Nephron (organoid): ENCODE results near the gene TIMELESS.

Experiments used
- H3K27ac Mint-ChIP-seq, 3 experiments: 2 replicates each; pipeline ENCODE4 v1.8.0; 2020; ENCODE audit warnings: mixed read lengths in 3 of 3, mild to moderate bottlenecking in 2 of 3, moderate library complexity in 1 of 3
- H3K27me3 Mint-ChIP-seq: 2 replicates; pipeline ENCODE4 v1.8.0; 2021; ENCODE audit warnings: low read depth, mild to moderate bottlenecking, moderate library complexity, mixed read lengths
- H3K36me3 Mint-ChIP-seq: 2 replicates; pipeline ENCODE4 v1.8.0; 2020; ENCODE audit warnings: low read depth, mixed read lengths
- H3K4me1 Mint-ChIP-seq: 2 replicates; pipeline ENCODE4 v1.8.0; 2020; ENCODE audit warnings: mixed read lengths
- H3K4me3 Mint-ChIP-seq, 3 experiments: 2 replicates each; pipeline ENCODE4 v1.8.0; 2020; ENCODE audit warnings: mild to moderate bottlenecking in 3 of 3, mixed read lengths in 3 of 3, moderate library complexity in 2 of 3
- H3K9me3 Mint-ChIP-seq: 2 replicates; pipeline ENCODE4 v1.8.0; 2020; ENCODE audit warnings: mixed read lengths
- TF ChIP-seq, protein P1 (sequence below), 3 experiments: fragments of 200-600 bp; sonication (generic); IDR thresholded peaks; one replicate each; pipeline ENCODE4 v1.5.0; 2021; ENCODE audit warnings: antibody characterized with exemption in 3 of 3; ENCODE audit not compliant: unreplicated experiment in 3 of 3

TIMELESS gene

DNA sequence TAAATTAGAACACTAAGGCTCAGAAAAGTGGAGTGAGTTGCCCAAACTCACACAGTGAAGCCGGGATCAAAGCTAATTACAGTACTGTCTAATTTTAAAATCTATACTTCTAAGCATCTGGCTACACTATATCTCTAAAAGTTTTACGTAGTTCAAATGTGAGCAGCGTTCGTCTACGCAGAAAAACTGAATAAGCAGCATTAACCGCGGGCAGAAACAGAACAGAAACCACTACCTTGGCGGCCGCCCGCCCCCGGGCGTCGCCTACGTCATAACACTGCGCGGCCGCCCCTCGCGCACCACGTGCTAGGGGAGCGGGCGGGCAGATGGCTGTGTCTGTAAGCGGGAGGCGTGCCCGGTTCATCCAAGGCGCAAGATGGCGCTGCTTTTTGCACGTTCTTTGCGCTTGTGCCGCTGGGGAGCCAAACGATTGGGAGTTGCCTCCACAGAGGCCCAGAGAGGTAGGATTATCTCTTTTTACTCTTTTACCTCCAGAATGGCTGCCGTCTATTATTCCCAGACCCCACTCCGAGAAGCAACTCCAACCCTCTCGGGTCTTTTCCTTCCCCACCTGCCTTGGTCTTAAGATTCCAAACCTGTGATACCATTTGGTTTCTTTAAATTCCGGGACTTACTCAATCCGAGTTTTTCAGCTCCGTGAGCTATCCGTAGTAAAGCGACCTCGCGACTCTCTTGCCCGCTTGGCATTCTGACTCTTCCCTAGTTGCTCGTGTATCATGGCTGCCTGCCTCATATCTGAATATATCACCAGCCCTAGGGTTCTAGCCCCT lies 19.2 kb upstream of the TIMELESS start, which contains the start of gene SPRYD4:
Gene SPRYD4 (plus strand): TSS at position 363 of the 791 bp plus-strand sequence. CDS start 14 bp downstream, at position 377.
- peak within 1 kb of the TSS; percentile 91 to 98 (median 96) for H3K4me3 Mint-ChIP-seq
- no peaks in the 10 kb centered on the region for H3K36me3 Mint-ChIP-seq
- TF ChIP-seq, protein P1, sequence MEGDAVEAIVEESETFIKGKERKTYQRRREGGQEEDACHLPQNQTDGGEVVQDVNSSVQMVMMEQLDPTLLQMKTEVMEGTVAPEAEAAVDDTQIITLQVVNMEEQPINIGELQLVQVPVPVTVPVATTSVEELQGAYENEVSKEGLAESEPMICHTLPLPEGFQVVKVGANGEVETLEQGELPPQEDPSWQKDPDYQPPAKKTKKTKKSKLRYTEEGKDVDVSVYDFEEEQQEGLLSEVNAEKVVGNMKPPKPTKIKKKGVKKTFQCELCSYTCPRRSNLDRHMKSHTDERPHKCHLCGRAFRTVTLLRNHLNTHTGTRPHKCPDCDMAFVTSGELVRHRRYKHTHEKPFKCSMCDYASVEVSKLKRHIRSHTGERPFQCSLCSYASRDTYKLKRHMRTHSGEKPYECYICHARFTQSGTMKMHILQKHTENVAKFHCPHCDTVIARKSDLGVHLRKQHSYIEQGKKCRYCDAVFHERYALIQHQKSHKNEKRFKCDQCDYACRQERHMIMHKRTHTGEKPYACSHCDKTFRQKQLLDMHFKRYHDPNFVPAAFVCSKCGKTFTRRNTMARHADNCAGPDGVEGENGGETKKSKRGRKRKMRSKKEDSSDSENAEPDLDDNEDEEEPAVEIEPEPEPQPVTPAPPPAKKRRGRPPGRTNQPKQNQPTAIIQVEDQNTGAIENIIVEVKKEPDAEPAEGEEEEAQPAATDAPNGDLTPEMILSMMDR (IDR thresholded peaks at IDR 0.05; ENCODE audit: unreplicated experiment in 3 of 3): no peak
- peaks cover 11% of the 10 kb centered on the region for H3K4me1 Mint-ChIP-seq
- no peaks in the 10 kb centered on the region for H3K9me3 Mint-ChIP-seq
- H3K27me3 Mint-ChIP-seq: no peaks in the 10 kb centered on the region
- H3K27ac Mint-ChIP-seq: peak within 1 kb of the TSS; percentile 96 to 99 (median 98)

DNA sequence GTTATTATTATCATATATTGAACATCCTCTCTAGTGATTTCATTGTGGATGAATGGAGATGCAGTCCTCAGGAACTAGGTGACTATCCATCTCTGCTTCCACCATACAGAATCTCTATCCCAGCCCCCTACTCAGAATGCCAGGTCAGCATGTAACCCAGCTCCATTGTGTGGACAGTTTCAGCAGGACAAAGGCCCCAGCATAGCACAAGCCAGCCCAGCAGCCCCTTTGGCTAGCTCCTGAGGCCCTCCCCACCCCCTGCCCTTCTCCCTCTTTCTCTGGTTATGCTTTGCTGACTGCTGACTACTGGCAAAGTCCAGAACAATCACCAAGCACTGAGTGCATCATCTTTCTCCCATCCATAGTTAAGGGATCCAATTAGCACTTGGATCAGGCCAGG lies 13.3 kb upstream of the TIMELESS start:
- no peaks in the 10 kb centered on the region for H3K4me1 Mint-ChIP-seq

DNA sequence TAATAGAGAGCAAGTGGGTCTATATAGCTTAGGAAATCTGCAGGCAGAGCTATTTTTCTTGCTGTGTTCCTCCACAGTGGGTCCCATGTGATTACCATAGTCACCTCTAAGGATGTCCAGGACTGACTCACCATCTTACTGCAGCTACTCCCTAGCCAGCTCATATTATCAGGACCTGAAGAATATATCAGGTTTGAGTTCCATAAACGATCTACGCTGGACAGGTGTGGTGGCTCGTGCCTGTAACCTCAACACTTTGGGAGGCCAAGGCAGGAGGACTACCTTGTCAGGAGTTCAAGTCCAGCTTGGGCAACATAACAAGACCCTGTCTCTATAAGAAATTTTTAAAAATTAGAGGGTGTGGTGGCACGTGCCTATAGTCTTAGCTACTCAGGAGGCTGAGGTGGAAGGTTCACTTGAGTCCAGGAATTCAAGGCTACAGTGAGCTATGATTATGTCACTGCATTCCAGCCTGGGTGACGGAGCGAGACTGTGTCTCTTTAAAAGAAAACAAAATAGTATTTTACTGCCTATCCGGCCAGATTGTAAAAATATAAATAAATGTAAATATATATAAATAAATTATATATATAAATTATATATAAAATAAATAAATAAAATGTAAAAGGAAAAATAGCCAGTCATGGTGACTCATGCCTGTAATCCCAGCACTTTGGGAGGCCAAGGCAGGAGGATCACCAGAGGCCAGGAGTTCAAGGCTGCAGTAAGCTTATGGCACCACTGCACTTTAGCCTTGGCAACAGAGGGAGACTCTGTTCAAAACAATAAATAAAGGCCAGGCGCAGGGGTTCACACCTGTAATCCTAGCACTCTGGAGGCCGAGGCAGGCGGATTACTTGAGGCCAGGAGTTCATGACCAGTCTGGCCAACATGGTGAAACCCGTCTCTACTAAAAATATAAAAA lies 12.3 kb upstream of the TIMELESS start:
- no peaks in the 10 kb centered on the region for H3K9me3 Mint-ChIP-seq
- H3K27ac Mint-ChIP-seq: no peak overlapping the region
- H3K4me3 Mint-ChIP-seq: no peak overlapping the region
- H3K4me1 Mint-ChIP-seq: no peaks in the 10 kb centered on the region
- no peaks in the 10 kb centered on the region for H3K27me3 Mint-ChIP-seq
- no peaks in the 10 kb centered on the region for H3K36me3 Mint-ChIP-seq
- TF ChIP-seq, protein P1 (IDR thresholded peaks at IDR 0.05; ENCODE audit: unreplicated experiment in 3 of 3): no peak

More for the DNA sequence above, 13.3 kb upstream of the TIMELESS start:
- Mint-ChIP-seq H3K9me3 (no peaks in the 10 kb centered on the region), H3K36me3 (no peaks in the 10 kb centered on the region), H3K27ac (no peak overlapping the region), H3K4me3 (no peak overlapping the region), H3K27me3 (no peaks in the 10 kb centered on the region)
- TF ChIP-seq, protein P1 (IDR thresholded peaks at IDR 0.05; ENCODE audit: unreplicated experiment in 3 of 3): no peak

DNA sequence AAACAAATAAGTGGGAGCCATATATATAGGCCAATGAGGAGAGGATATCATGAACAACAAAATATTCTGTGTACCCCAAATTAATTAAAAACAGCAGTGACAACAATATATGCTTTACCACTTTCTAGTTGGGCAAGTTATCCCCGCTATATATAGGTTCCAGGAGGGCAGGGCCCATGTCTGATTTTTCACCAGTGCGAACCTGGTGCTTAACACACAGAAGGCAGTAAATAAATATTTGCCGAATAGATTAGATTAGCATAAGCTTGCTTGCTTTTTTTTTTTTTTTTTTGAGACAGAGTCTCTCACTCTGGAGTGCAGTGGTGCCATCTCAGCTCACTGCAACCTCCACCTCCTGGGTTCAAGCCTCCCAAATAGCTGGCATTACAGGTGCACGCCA lies 8.6 kb upstream of the TIMELESS start:
- TF ChIP-seq, protein P1 (IDR thresholded peaks at IDR 0.05; ENCODE audit: unreplicated experiment in 3 of 3): no peak

DNA sequence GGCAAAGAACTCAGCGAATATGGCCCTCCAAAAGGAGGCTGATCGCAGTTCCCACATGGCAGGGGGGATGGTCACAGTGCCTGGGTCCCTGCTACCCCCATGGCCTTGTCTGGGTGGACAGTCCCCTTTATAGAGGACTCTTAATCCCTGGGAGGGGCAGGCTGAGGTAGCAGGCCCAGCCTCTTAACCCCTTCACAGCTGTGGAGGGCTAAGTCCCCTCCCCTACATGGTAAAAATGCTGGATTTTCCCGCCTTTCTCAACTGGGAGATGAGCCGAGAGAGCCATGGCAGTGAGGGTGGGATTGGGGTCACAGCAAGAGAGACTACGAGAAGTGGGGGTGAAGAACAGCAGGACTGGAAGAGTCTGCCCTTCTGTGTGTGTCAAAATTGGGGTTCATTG lies 5.3 kb upstream of the TIMELESS start, which contains the start of gene MIP:
Gene MIP (minus strand): TSS at position 101 of the 400 bp plus-strand sequence. CDS start 44 bp downstream, at position 57.
- no peaks in the 10 kb centered on the region for H3K27me3 Mint-ChIP-seq
- TF ChIP-seq, protein P1 (IDR thresholded peaks at IDR 0.05; ENCODE audit: unreplicated experiment in 3 of 3): no peak
- H3K4me1 Mint-ChIP-seq: peaks cover 26% of the 10 kb centered on the region
- no peaks in the 10 kb centered on the region for H3K36me3 Mint-ChIP-seq
- no peaks in the 10 kb centered on the region for H3K9me3 Mint-ChIP-seq
- no peak within 1 kb of the TSS for H3K27ac Mint-ChIP-seq
- H3K4me3 Mint-ChIP-seq: no peak within 1 kb of the TSS

More for the DNA sequence above, 8.6 kb upstream of the TIMELESS start:
- Mint-ChIP-seq H3K27me3 (no peaks in the 10 kb centered on the region), H3K27ac (no peak overlapping the region), H3K4me3 (no peak overlapping the region), H3K4me1 (peaks cover 1% of the 10 kb centered on the region), H3K36me3 (no peaks in the 10 kb centered on the region), H3K9me3 (no peaks in the 10 kb centered on the region)
